ENCODE data around the gene KRTCAP2.

Gene KRTCAP2

GRCh38 chr1:155174324-155175280, 1.5 kb upstream of the KRTCAP2 start:
- H3K4me3 ChIP-seq (ENCODE audit: low read length) = peak overlapping the region; percentile 98
- no peak for DNase-seq (ENCODE audit: low read depth)
- no peak for TF ChIP-seq CTCF (conservative IDR thresholded peaks at IDR 0.05; ENCODE audit: low read length)

GRCh38 chr1:155173478-155174323, 597 bp upstream of the KRTCAP2 start, which contains the start of gene TRIM46:
Gene TRIM46, plus strand, starts transcription at chr1:155173849. Its CDS starts 118 bp downstream, at chr1:155173967.
- DNase-seq (ENCODE audit: low read depth) = peak; percentile 47
- no peak for TF ChIP-seq CTCF (conservative IDR thresholded peaks at IDR 0.05; ENCODE audit: low read length)
- H3K4me3 ChIP-seq (ENCODE audit: low read length) = peak within 1 kb of the TSS; percentile 98

GRCh38 chr1:155171836-155172731, 1.0 kb downstream of the KRTCAP2 start:
- peak overlapping the region; percentile 98 for H3K4me3 ChIP-seq (ENCODE audit: low read length)
- no peak for DNase-seq (ENCODE audit: low read depth)
- no peak for TF ChIP-seq CTCF (conservative IDR thresholded peaks at IDR 0.05; ENCODE audit: low read length)

GRCh38 chr1:155170806-155171205, 2.3 kb downstream of the KRTCAP2 start:
- no peak overlapping the region for H3K4me3 ChIP-seq (ENCODE audit: low read length)
- no peak for TF ChIP-seq CTCF (conservative IDR thresholded peaks at IDR 0.05; ENCODE audit: low read length)
- DNase-seq (ENCODE audit: low read depth) = no peak

- TF ChIP-seq CTCF (conservative IDR thresholded peaks at IDR 0.05; ENCODE audit: low read length) = no peak
- no peak for DNase-seq (ENCODE audit: low read depth)
- no peak overlapping the region for H3K4me3 ChIP-seq (ENCODE audit: low read length)
These were observed 2.9 kb downstream of the KRTCAP2 start for GRCh38 chr1:155170101-155170785.

- DNase-seq (ENCODE audit: low read depth) = no peak
- TF ChIP-seq CTCF (conservative IDR thresholded peaks at IDR 0.05; ENCODE audit: low read length) = no peak
- no peak overlapping the region for H3K4me3 ChIP-seq (ENCODE audit: low read length)
These were observed 3.6 kb downstream of the KRTCAP2 start for GRCh38 chr1:155169541-155169940.
